Sigmoid colon (tissue), 7 donors: Measurements from ENCODE around the gene MIER3. TPM values are rescaled to one million over a fixed set of nuclear protein-coding genes. Genes with fewer than 3 reads are reported as not detected.

Source experiments
- DNase-seq: peaks from one replicate; pipeline ENCODE4 v3.0.0-alpha.2; 2019
- H3K27ac ChIP-seq, 4 donors: fragments of 200-600 bp; sonication (generic); one replicate each; pipeline ENCODE4 v1.5.1; 2016 to 2019; ENCODE audit warnings: mild to moderate bottlenecking in 1 of 4
- H3K27me3 ChIP-seq, 3 donors: fragments of 200-600 bp; sonication (generic); one replicate each; pipeline ENCODE4 v1.5.1; 2019; ENCODE audit warnings: mild to moderate bottlenecking in 1 of 3
- H3K36me3 ChIP-seq, 4 donors: fragments of 200-600 bp; sonication (generic); one replicate each; pipeline ENCODE4 v1.5.1; 2016 to 2019
- H3K4me1 ChIP-seq, 4 donors: fragments of 200-600 bp; sonication (generic); one replicate each; pipeline ENCODE4 v1.5.1; 2017 to 2019
- H3K4me3 ChIP-seq, 4 donors: fragments of 200-600 bp; sonication (generic); one replicate each; pipeline ENCODE4 v1.5.1; 2017 to 2019; ENCODE audit warnings: mild to moderate bottlenecking in 2 of 4, moderate library complexity in 1 of 4
- H3K9me3 ChIP-seq, 4 donors: fragments of 200-600 bp in 3 of 4; sonication (generic) in 3 of 4; one replicate each; pipeline versions ENCODE4 v1.5.1 to v1.6.1; 2013 to 2019
- EP300 ChIP-seq, 4 donors: sonication (generic); formaldehyde crosslinking; IDR thresholded peaks; one replicate each; pipeline ENCODE4 v1.6.1; 2017; ENCODE audit warnings: antibody characterized with exemption in 4 of 4
- POLR2A ChIP-seq, 2 donors: fragments of 450-650 bp; IDR thresholded peaks; one replicate each; pipeline ENCODE4 v1.6.1; 2016; ENCODE audit warnings: antibody characterized with exemption in 2 of 2, mild to moderate bottlenecking in 2 of 2, moderate library complexity in 2 of 2
- POLR2AphosphoS5 ChIP-seq, 4 donors: sonication (generic); formaldehyde crosslinking; IDR thresholded peaks; one replicate each; pipeline ENCODE4 v1.6.1; 2017; ENCODE audit warnings: antibody characterized with exemption in 4 of 4
- WGBS, 2 donors: extraction: QIAGEN DNeasy Blood & Tissue Kit; methylation state at CpG; one replicate each; pipeline ENCODE4 v1.1.7; 2013; 5-methylcytosine and 5-hydroxymethylcytosine counted together
- intact Hi-C: fragments of 100-400 bp; cut with DNase I; formaldehyde crosslinking; loops from one replicate; pipeline ENCODE4 v1.15.1; 2023
- polyA plus RNA-seq, 3 donors: library from polyadenylated mRNA; stranded (reverse); fragments of 200-250 nt; gene quantifications; one replicate each; pipeline ENCODE4 v1.2.3, GENCODE V29; 2013
- total RNA-seq, 4 donors: library from RNA; depleted of rRNA; stranded (reverse); fragments of >200 nt; gene quantifications; one replicate each; pipeline ENCODE4 v1.1.0, GENCODE V29; 2016
- TF ChIP-seq, protein P1 (sequence below), 4 experiments: fragments of 450-650 bp in 3 of 4; fragments of 200-600 bp in 1 of 4; IDR thresholded peaks; one replicate each; pipeline ENCODE4 v1.5.1; 2016 to 2019; ENCODE audit warnings: antibody characterized with exemption in 4 of 4, mild to moderate bottlenecking in 3 of 4, moderate library complexity in 2 of 4
- donor health status: healthy with polysubstance abuse.
- donor health status: Bipolar disorder and iron deficiency.
- donor health status: healthy.

MIER3 gene
- total and polyA plus RNA-seq, 7 donors = 12.5 to 68.9 (median 27.3) TPM

DNA sequence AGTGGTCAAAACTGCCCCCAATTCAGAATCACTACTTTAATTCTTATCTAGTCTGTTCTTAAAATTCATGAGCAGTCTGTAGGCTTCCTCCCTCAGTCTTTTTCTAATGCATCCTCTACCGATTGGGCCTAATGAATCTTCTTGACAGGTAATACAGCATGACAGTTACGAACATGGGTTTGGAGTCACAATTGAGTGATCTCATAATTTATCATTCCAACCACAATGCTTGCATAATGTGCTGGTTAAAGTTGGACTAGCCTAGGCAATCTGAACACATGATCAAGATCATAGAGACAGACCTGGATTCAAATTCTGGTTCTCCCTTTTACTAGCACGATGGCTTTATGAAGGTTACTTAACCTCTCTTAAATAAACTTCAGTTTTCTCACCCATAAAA is 75.6 kb downstream of the MIER3 start:
- Histone ChIP-seq H3K27ac (no peak overlapping the region), H3K27me3 (no peaks in the 10 kb centered on the region), H3K9me3 (no peaks in the 10 kb centered on the region), H3K4me1 (peaks cover 0 to 16% (median 0%) of the 10 kb centered on the region in 4 donors), H3K36me3 (peaks cover 0 to 61% (median 8%) of the 10 kb centered on the region in 4 donors), H3K4me3 (no peak overlapping the region)
- no peak for DNase-seq
- 73 to 83% methylated on average over 3 of the region's 3 CpGs for WGBS, 2 donors
- TF ChIP-seq POLR2AphosphoS5 (IDR thresholded peaks at IDR 0.05) (no peak), POLR2A (IDR thresholded peaks at IDR 0.05) (no peak), EP300 (IDR thresholded peaks at IDR 0.05) (no peak)
- TF ChIP-seq, protein P1, sequence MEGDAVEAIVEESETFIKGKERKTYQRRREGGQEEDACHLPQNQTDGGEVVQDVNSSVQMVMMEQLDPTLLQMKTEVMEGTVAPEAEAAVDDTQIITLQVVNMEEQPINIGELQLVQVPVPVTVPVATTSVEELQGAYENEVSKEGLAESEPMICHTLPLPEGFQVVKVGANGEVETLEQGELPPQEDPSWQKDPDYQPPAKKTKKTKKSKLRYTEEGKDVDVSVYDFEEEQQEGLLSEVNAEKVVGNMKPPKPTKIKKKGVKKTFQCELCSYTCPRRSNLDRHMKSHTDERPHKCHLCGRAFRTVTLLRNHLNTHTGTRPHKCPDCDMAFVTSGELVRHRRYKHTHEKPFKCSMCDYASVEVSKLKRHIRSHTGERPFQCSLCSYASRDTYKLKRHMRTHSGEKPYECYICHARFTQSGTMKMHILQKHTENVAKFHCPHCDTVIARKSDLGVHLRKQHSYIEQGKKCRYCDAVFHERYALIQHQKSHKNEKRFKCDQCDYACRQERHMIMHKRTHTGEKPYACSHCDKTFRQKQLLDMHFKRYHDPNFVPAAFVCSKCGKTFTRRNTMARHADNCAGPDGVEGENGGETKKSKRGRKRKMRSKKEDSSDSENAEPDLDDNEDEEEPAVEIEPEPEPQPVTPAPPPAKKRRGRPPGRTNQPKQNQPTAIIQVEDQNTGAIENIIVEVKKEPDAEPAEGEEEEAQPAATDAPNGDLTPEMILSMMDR (IDR thresholded peaks at IDR 0.05) = no peak
- intact Hi-C loops = no loop called here

DNA sequence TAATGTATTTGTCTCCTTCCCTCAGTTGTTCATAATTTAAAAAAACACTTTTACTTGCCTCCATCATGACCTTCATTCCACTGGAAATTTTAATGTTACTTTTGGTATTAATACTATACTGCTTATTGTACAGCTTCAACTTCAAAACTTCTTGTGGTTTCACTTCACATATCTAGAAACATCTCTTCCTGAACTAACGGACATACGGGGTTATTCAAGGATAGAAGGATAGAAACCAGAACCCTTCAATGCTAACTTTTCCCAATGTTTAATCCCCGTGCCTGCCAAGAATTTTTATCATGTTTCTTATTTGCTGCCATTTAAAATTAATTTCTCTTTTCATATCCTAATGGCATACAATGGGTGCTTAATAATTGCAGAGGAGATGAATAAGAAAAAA is 78.9 kb downstream of the MIER3 start:
- H3K36me3 ChIP-seq = peaks cover 0 to 45% (median 3%) of the 10 kb centered on the region in 4 donors
- DNase-seq = no peak
- H3K4me3 ChIP-seq = no peak overlapping the region
- H3K27ac ChIP-seq = peak overlapping the region in 1 of 4 donors; percentile 11
- intact Hi-C loops = no loop called here
- TF ChIP-seq EP300 (IDR thresholded peaks at IDR 0.05) (no peak), POLR2A (IDR thresholded peaks at IDR 0.05) (no peak), POLR2AphosphoS5 (IDR thresholded peaks at IDR 0.05) (no peak)
- TF ChIP-seq, protein P1 (IDR thresholded peaks at IDR 0.05) = no peak
- H3K27me3 ChIP-seq = no peaks in the 10 kb centered on the region
- no peaks in the 10 kb centered on the region for H3K9me3 ChIP-seq
- 61 to 86% methylated on average over 3 of the region's 3 CpGs for WGBS, 2 donors
- H3K4me1 ChIP-seq = peaks cover 0 to 16% (median 0%) of the 10 kb centered on the region in 4 donors

DNA sequence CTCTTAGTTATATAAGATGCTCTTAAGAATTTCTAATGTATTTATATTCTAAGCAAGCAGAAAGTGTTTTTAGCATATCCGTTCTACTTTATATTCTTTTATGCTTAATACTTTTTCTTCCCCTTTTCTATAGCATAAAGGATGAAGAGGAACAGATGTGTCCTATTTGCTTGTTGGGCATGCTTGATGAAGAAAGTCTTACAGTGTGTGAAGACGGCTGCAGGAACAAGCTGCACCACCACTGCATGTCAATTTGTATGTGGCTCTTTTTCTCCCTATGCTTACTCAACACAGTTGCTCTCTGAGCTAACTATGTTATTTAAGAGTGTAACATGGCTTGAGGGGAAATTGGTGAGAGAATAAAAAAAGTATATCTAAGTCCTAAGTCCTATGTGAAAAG is 80.1 kb downstream of the MIER3 start:
- intact Hi-C loops = no loop called here
- Histone ChIP-seq H3K36me3 (peaks cover 0 to 48% (median 2%) of the 10 kb centered on the region in 4 donors), H3K9me3 (no peaks in the 10 kb centered on the region), H3K4me3 (no peak overlapping the region), H3K4me1 (peaks cover 0 to 16% (median 0%) of the 10 kb centered on the region in 4 donors), H3K27me3 (no peaks in the 10 kb centered on the region), H3K27ac (no peak overlapping the region)
- TF ChIP-seq EP300 (IDR thresholded peaks at IDR 0.05) = no peak
- TF ChIP-seq, protein P1 (IDR thresholded peaks at IDR 0.05) = no peak
- TF ChIP-seq POLR2AphosphoS5 (IDR thresholded peaks at IDR 0.05) = no peak
- TF ChIP-seq POLR2A (IDR thresholded peaks at IDR 0.05) = no peak
- DNase-seq = no peak
- 59 to 88% methylated on average over 2 of the region's 2 CpGs for WGBS, 2 donors

Other genes with a start within 250 kb of the MIER3 start
- gene MAP3K1, start 136.6 kb downstream of the MIER3 start, total RNA-seq = 10 to 100 TPM in 2 of 4 donors, 1 to 10 TPM in 2; 7.2 to 12.5 (median 10.3) TPM
- 1 to 10 TPM; 3.0 to 8.4 (median 3.7) TPM for gene MAP3K1, start 136.6 kb downstream of the MIER3 start, polyA plus RNA-seq
- 10 to 100 TPM in 3 of 4 donors, 1 to 10 TPM in 1; 6.6 to 30.7 (median 19.4) TPM for gene SETD9, start 42.5 kb downstream of the MIER3 start, total RNA-seq
- gene SETD9, start 42.5 kb downstream of the MIER3 start, polyA plus RNA-seq = 10 to 100 TPM in 2 of 3 donors, 1 to 10 TPM in 1; 8.4 to 34.2 (median 26.1) TPM
- 10 to 100 TPM; 52.3 to 69.2 (median 59.7) TPM for gene GPBP1, start 221.9 kb upstream of the MIER3 start, total RNA-seq
- 10 to 100 TPM; 32.4 to 51.6 (median 45.3) TPM for gene GPBP1, start 221.9 kb upstream of the MIER3 start, polyA plus RNA-seq